ENCODE measurements around the gene ARHGAP31. TPM values are rescaled to one million over a fixed set of nuclear protein-coding genes. Genes with fewer than 3 reads are reported as not detected.

Gene ARHGAP31
- total and polyA plus RNA-seq, 2 experiments from 2014 or later = 1.2 to 4.3 TPM

DNA sequence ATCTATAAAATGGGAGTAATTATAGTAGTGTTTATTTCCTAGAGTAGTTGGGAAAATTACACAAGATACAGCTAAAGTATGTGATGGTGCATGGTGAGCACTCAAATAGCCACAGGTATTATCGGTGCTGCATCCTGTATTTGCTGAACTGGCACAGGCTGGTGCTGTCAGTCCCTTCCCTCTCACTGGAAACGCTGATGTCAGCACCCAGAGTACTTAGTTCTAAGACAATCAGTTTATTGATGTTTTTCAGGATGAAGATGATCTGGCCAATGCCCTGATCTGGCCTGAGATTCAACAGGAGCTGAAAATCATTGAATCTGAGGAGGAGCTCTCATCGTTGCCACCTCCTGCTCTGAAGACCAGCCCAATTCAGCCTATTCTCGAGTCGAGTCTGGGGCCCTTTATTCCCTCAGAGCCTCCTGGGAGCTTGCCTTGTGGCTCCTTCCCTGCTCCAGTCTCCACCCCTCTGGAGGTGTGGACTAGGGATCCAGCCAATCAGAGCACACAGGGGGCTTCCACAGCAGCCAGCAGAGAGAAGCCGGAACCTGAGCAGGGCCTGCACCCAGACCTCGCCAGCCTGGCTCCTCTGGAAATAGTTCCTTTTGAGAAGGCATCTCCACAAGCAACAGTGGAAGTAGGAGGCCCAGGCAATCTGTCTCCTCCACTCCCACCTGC is 119.6 kb downstream of the ARHGAP31 start (continued):
- TF ChIP-seq ZNF462 (CRISPR knock-in tag; IDR thresholded peaks at IDR 0.05) = no peak

- Histone ChIP-seq H3K36me3 (ENCODE audit: insufficient read depth) (no peaks in the 10 kb centered on the region), H3K27me3 (ENCODE audit: insufficient read depth) (no peaks in the 10 kb centered on the region), H3K4me2 (no peak overlapping the region), H3K4me1 (ENCODE audit: insufficient read depth) (no peaks in the 10 kb centered on the region), H4K20me1 (replicated peaks; ENCODE audit: insufficient read depth) (no peaks in the 10 kb centered on the region), H3K4me3 (no peak overlapping the region), H3K27ac (ENCODE audit: low read depth) (no peak overlapping the region), H3K9me2 (ENCODE audit: insufficient read depth) (no peaks in the 10 kb centered on the region), H3K79me2 (replicated peaks; ENCODE audit: insufficient read depth) (no peaks in the 10 kb centered on the region), H3F3A (replicated peaks; ENCODE audit: low read depth) (no peaks in the 10 kb centered on the region), H2AFZ (no peak overlapping the region)
- DNase-seq (ENCODE audit: low spot score) (no peak), ATAC-seq (no peak)
- Mint-ChIP-seq H3K27me3 (ENCODE audit: insufficient read depth, low read depth, poor library complexity) (peaks cover 1% of the 10 kb centered on the region), H3K4me1 (no peaks in the 10 kb centered on the region; the same call in 2 of the 3 replicates), H3K9me3 (no peaks in the 10 kb centered on the region), H3K27ac (no peak overlapping the region), H3K36me3 (ENCODE audit: low read depth) (peaks cover 3% of the 10 kb centered on the region; the same call in 2 of the 3 replicates), H3K4me3 (no peak overlapping the region)
- TF ChIP-seq ZNF462 (CRISPR knock-in tag; IDR thresholded peaks at IDR 0.05) = no peak
- TF ChIP-seq, protein P1, sequence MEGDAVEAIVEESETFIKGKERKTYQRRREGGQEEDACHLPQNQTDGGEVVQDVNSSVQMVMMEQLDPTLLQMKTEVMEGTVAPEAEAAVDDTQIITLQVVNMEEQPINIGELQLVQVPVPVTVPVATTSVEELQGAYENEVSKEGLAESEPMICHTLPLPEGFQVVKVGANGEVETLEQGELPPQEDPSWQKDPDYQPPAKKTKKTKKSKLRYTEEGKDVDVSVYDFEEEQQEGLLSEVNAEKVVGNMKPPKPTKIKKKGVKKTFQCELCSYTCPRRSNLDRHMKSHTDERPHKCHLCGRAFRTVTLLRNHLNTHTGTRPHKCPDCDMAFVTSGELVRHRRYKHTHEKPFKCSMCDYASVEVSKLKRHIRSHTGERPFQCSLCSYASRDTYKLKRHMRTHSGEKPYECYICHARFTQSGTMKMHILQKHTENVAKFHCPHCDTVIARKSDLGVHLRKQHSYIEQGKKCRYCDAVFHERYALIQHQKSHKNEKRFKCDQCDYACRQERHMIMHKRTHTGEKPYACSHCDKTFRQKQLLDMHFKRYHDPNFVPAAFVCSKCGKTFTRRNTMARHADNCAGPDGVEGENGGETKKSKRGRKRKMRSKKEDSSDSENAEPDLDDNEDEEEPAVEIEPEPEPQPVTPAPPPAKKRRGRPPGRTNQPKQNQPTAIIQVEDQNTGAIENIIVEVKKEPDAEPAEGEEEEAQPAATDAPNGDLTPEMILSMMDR (conservative IDR thresholded peaks at IDR 0.05; ENCODE audit: low read depth in 2 of 2) = no peak
- TF ChIP-seq ZNF114 (CRISPR knock-in tag; IDR thresholded peaks at IDR 0.05) = no peak
- TF ChIP-seq ZNF331 (CRISPR knock-in tag; IDR thresholded peaks at IDR 0.05; ENCODE audit: low read depth) = no peak
- no peak for TF ChIP-seq NANOG (IDR thresholded peaks at IDR 0.05; ENCODE audit: borderline replicate concordance)
- TF ChIP-seq JUNB (IDR thresholded peaks at IDR 0.05; ENCODE audit: unreplicated experiment) = no peak
- no peak for TF ChIP-seq EZH2phosphoT487 (IDR thresholded peaks at IDR 0.05; ENCODE audit: unreplicated experiment)
Observed at GRCh38 chr3:119416873-119417272, 122.7 kb downstream of the ARHGAP31 start.

Data from GM23338 (cell line).